ENCODE measurements around the gene PALLD. TPM values are rescaled to one million over a fixed set of nuclear protein-coding genes. Genes with fewer than 3 reads are reported as not detected.
"Not testable (repeated sequence)": the region's sequence is repeated elsewhere in the genome, so short reads cannot be mapped to it uniquely, and the experiment has no call there.

Gene PALLD
- total RNA-seq: 250 and 310 TPM in 2 replicates
- 427 TPM for polyA plus RNA-seq (2012)

GRCh38 chr4:168496834-168497233, at the start of gene PALLD:
TSS of gene PALLD (plus strand) at chr4:168497052.
- DNase-seq (ENCODE audit: low read depth): peak; percentile 97

DNA sequence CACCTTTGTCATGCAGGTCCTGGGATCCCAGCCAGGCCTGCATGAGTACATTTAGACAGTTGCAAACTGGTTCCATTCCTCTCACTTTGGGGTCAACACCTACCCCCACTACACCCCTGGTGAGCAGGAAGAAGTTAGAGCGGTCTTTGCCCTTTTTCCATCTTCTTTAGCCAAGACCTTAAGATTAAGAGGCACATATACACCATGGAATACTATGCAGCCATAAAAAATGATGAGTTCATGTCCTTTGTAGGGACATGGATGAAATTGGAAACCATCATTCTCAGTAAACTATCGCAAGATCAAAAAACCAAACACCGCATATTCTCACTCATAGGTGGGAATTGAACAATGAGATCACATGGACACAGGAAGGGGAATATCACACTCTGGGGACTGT, 47.8 kb upstream of the PALLD start:
- DNase-seq (ENCODE audit: low read depth): not testable (repeated sequence)

- DNase-seq (ENCODE audit: low read depth): peak; percentile 12
Measured at GRCh38 chr4:168449719-168450452, 47.0 kb upstream of the PALLD start.

- DNase-seq (ENCODE audit: low read depth): no peak
Measured at GRCh38 chr4:168451331-168451730, 45.5 kb upstream of the PALLD start.

- peak; percentile 75 for DNase-seq (ENCODE audit: low read depth)
Measured at GRCh38 chr4:168451744-168452390, 45.0 kb upstream of the PALLD start.

- no peak for DNase-seq (ENCODE audit: low read depth)
Measured at GRCh38 chr4:168453146-168453545, 43.7 kb upstream of the PALLD start.

- DNase-seq (ENCODE audit: low read depth): not testable (repeated sequence)
Measured at GRCh38 chr4:168458256-168458655, 38.6 kb upstream of the PALLD start.

DNA sequence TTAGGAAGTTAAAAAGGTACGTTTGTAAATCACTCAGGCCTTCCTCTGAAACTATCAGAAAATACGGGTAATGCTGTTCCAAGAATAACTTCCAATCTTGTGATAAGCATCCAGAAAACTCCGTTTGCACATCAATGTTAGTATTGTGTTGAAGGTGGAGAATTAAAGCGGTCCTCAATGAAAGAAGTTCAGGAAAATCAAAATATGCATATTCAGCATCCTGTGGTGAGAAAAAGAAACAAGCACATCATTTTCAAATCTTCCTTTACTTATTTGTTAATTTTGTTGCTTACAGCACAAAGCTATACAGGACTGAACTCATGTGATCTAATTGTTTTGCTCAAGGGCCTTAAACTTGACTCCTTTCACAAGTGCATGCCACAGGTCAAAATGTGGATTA, 35.0 kb upstream of the PALLD start:
- no peak for DNase-seq (ENCODE audit: low read depth)

DNA sequence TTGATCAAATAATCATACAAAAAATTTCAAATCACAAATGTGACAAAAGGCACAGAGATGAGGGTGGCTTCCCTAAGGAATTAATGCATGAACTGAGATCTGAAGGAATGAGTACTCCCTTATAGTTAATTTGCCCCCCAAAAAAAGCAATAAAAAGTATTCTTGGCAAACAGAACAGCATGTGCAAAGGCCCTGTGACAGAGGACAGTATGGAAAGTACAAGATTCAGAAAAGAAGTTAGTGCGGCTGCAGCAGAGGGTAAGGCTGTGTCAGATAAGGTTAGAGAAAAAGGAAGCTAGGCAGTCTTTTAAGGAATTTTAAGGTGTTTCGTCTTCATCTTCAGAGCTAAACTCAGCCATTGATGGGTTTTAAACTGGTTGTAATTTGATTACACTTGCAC, 23.9 kb upstream of the PALLD start:
- no peak for DNase-seq (ENCODE audit: low read depth)

- no peak for DNase-seq (ENCODE audit: low read depth)
Measured at GRCh38 chr4:168474660-168475320, 22.1 kb upstream of the PALLD start.

- DNase-seq (ENCODE audit: low read depth): peak; percentile 20
Measured at GRCh38 chr4:168475745-168476144, 21.1 kb upstream of the PALLD start.

DNA sequence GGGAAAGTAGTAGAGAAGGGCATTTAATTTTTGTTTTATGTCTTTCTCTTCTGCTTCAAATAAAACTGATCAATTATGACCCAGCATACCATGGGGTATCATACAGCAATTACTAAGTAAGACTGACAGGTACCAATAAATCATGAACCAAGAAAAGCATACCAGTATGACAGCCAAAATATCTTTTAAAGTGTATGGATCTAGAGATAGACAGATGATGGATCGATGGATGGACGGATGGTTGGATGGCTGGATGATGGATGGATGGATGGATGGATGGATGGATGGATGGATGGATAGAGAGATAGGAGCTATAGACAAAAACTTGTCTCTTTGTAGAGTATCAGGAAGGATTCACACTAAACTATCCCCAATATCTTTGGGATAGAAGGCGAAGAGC, 18.0 kb upstream of the PALLD start:
- DNase-seq (ENCODE audit: low read depth): no peak

DNA sequence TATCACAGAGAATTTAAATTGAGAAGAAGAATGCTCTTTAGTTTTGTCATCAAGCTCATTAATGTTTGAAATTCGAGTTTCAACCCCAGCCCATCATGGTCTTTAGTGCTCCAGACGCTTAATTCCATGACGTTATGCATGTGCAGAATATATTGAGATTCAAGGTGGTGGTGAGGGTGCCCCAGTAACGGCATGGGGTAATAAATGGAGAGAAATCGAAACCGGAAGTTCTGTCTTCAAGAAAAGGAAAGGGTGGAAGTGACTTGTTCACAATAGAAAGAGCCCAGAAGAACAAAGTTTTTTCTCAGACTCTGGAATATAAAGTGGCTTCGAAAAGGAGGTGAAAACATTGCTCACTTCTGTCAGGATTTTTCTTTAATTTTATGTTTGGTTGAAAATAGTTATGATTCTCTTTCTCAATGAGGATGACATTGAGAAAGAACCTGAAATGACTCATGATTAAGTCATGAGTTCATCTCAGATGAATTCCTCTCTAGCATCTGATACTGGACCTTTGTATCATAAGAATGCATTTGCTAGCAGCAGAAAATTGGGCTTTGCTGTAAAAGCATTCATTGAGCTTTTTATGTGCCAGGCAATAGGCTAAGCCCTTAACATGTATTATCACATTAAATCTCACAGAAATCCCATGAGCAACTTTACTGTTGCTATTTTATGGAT, 15.8 kb upstream of the PALLD start:
- DNase-seq (ENCODE audit: low read depth): peak; percentile 81

DNA sequence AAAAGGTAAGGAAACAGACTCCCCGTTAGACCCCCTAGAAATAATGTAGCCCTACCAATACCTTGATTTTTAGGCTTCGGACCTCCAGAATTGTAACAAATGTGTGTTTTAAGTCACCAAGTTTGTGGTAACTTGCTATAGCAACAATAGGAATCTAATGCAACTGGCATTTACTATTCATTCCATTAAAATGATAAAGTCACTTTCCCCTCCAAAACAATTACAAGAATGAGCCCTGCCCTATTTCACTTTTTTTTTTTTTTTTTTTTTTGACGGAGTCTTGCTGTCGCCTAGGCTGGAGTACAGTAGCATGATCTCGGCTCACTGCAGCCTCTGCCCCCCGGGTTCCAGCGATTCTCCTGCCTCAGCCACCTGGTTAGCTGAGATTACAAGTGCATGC, 13.0 kb upstream of the PALLD start:
- DNase-seq (ENCODE audit: low read depth): peak; percentile 14

- peak; percentile 47 for DNase-seq (ENCODE audit: low read depth)
Measured at GRCh38 chr4:168484626-168485025, 12.2 kb upstream of the PALLD start.

DNA sequence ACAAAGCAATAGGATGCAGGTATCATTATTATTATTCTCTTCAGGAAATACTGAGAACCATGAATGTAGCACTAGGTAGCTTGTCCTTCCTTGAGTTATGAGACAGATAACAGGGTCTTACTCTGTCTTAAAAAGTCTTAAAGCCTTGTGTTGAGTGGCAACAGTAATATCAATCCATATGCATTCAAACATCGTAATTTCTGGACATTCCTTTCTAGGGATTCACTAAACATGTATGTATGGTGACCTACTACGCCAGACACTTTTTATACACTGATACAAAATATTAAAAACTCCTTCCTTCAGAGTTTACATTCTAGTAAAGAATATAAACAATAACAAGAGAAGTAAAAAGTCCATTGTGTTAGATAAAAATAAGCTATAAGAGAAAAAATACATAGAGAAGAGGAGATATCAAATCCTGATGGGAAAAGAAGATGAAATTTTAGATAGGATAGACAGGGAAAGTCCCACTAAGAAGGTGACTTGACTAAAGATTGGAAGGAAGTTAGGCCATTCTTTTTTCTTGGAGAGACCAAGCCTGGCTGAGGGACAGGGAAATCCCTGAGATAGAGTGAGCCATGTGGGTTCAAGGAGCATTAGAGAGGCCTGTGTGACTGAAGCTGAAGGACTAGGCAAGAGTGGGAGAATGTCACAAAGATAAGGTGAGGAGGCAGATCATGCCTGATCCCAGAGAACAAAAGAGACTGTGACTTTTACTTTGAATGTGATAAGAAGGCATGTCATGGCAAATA, 11.5 kb upstream of the PALLD start:
- peak; percentile 7 for DNase-seq (ENCODE audit: low read depth)

- peak; percentile 67 for DNase-seq (ENCODE audit: low read depth)
Measured at GRCh38 chr4:168486912-168487281, 10.0 kb upstream of the PALLD start.

DNA sequence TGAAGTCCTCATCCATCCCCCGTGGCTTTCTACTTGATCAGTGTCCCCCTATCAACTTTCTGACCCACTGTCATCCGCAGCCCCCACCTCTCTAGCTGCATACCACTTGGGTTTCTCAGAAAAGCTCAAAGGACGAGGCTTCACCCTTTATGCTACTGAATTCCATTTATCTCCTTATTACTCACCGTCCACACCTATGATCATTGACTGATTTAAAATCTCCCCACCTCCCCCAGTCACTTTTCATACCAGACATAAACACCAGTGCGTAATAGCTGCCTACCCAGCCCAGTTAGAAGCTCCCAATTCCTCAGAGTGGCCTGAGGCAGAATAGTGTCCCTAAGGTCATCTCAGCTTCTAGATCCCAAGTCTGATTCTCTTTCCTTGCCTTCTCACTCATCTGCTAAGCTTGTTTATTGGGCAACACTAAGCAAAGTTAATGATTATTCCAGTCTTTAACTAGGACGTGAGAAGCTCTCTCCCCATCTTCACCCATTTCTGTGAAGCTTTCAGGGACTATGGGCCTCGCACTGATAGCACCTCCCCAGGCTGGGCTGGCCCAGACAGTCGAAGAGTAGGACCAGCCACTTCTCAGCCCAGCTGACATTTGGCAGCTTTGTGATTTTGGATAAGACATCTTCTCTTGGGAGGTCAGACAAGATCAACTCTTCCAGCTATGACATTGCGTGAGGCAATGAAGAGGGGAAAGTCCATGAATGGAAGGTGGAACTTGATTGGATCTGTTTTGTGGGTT, 9.4 kb upstream of the PALLD start:
- no peak for DNase-seq (ENCODE audit: low read depth)

- DNase-seq (ENCODE audit: low read depth): peak; percentile 98
Measured at GRCh38 chr4:168488869-168489274, 8.0 kb upstream of the PALLD start.

- DNase-seq (ENCODE audit: low read depth): no peak
Measured at GRCh38 chr4:168489616-168490015, 7.2 kb upstream of the PALLD start.

All from myocyte (in vitro differentiated cells).